Left ventricle myocardium inferior (tissue), 1 donor: ENCODE measurements around the gene YWHAE. TPM values are rescaled to one million over a fixed set of nuclear protein-coding genes. Genes with fewer than 3 reads are reported as not detected.

Experiments used
- DNase-seq: peaks from one replicate; pipeline ENCODE4 v3.0.0-alpha.2; 2020
- H3K27ac ChIP-seq: fragments of 200-600 bp; replicated peaks from 2 replicates; pipeline ENCODE4 v1.8.0; 2021
- H3K27me3 ChIP-seq: fragments of 200-600 bp; 2 replicates; pipeline ENCODE4 v1.8.0; 2021; ENCODE audit warnings: low read depth
- H3K36me3 ChIP-seq: fragments of 200-600 bp; 2 replicates; pipeline ENCODE4 v1.8.0; 2021
- H3K4me1 ChIP-seq: fragments of 200-600 bp; 2 replicates; pipeline ENCODE4 v1.8.0; 2021
- H3K4me3 ChIP-seq: fragments of 200-600 bp; 2 replicates; pipeline ENCODE4 v1.8.0; 2021; ENCODE audit warnings: mild to moderate bottlenecking, moderate library complexity
- H3K9me3 ChIP-seq: fragments of 200-600 bp; replicated peaks from 2 replicates; pipeline ENCODE4 v1.8.0; 2021
- intact Hi-C: fragments of 100-400 bp; cut with micrococcal nuclease; formaldehyde crosslinking; loops from one replicate; pipeline ENCODE4 v1.11.0; 2022
- total RNA-seq: library from RNA; stranded (reverse); fragmentation: NEBNext Ultra II Directional; extraction: Animal tissue kit (Norgen Biotek cat#: 25700); gene quantifications from one replicate; pipeline ENCODE4 v1.2.1, GENCODE V29; 2021
- TF ChIP-seq, protein P1 (sequence below): fragments of 200-600 bp; IDR thresholded peaks from 2 replicates; pipeline ENCODE4 v1.8.0; 2021; ENCODE audit warnings: antibody characterized with exemption, mild to moderate bottlenecking, borderline replicate concordance
- donor health status: DM: no; HTN: yes; CAD: no; lungs with severe emphysema.

YWHAE gene
- total RNA-seq, 1 donor from 2014 or later, result 569 TPM

- Histone ChIP-seq H3K36me3 (peaks cover 18% of the 10 kb centered on the region), H3K27me3 (no peaks in the 10 kb centered on the region), H3K9me3 (no peaks in the 10 kb centered on the region), H3K4me3 (no peak overlapping the region), H3K27ac (peak overlapping the region; percentile 13), H3K4me1 (peaks cover 94% of the 10 kb centered on the region)
- intact Hi-C loops, result loop anchor here (5.0 kb wide), 1 partner anchor 150 kb away; the partner anchor contains the start of gene INPP5K
- DNase-seq, result no peak
- TF ChIP-seq, protein P1, sequence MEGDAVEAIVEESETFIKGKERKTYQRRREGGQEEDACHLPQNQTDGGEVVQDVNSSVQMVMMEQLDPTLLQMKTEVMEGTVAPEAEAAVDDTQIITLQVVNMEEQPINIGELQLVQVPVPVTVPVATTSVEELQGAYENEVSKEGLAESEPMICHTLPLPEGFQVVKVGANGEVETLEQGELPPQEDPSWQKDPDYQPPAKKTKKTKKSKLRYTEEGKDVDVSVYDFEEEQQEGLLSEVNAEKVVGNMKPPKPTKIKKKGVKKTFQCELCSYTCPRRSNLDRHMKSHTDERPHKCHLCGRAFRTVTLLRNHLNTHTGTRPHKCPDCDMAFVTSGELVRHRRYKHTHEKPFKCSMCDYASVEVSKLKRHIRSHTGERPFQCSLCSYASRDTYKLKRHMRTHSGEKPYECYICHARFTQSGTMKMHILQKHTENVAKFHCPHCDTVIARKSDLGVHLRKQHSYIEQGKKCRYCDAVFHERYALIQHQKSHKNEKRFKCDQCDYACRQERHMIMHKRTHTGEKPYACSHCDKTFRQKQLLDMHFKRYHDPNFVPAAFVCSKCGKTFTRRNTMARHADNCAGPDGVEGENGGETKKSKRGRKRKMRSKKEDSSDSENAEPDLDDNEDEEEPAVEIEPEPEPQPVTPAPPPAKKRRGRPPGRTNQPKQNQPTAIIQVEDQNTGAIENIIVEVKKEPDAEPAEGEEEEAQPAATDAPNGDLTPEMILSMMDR, result no peak
Measured at GRCh38 chr17:1367351-1367745, 32.7 kb downstream of the YWHAE start.

- Histone ChIP-seq H3K27me3 (no peaks in the 10 kb centered on the region), H3K4me1 (peaks cover 94% of the 10 kb centered on the region), H3K4me3 (no peak overlapping the region), H3K36me3 (peaks cover 18% of the 10 kb centered on the region), H3K27ac (peak overlapping the region; percentile 33), H3K9me3 (no peaks in the 10 kb centered on the region)
- DNase-seq, result no peak
- TF ChIP-seq, protein P1, result no peak
- intact Hi-C loops, result loop anchor here (5.0 kb wide), 1 partner anchor 151 kb away; the partner anchor contains the start of gene INPP5K
Measured at GRCh38 chr17:1366234-1366633, 33.8 kb downstream of the YWHAE start.

DNA sequence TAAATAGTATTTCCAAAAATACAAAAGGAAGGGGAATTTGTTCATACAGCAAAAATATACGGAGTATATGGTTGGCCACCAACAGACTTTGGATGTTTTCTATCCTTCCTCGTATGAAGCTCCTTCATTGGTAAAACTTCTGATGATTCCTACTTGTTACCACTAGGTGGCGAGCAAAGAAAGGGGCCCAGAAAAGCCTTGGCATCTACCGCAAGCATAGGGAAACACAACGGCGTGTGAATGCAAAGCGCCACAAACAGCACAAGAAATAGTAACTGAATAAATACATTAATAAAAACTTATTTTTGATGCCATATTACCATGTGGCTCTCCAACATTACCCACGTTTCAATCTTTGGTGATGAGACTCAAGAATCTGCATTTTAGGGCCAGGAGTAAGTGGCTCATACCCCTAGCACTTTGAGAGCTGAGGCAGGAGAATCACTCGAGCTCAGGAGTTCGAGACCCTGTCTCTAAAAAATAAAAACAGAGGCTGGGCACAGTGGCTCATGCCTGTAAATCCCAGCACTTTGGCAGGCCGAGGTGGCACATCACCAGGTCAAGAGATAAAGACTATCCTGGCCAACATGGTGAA lies 34.5 kb downstream of the YWHAE start:
- H3K4me3 ChIP-seq, result peak overlapping the region; percentile 14
- TF ChIP-seq, protein P1, result peak; percentile 90
- intact Hi-C loops, result loop anchor here (5.0 kb wide), 1 partner anchor 152 kb away; the partner anchor contains the start of gene INPP5K
- no peak for DNase-seq
- H3K4me1 ChIP-seq, result peaks cover 94% of the 10 kb centered on the region
- peak overlapping the region; percentile 33 for H3K27ac ChIP-seq
- peaks cover 23% of the 10 kb centered on the region for H3K36me3 ChIP-seq
- no peaks in the 10 kb centered on the region for H3K27me3 ChIP-seq
- H3K9me3 ChIP-seq, result no peaks in the 10 kb centered on the region

- H3K4me1 ChIP-seq, result peaks cover 81% of the 10 kb centered on the region
- TF ChIP-seq, protein P1, result no peak
- peaks cover 37% of the 10 kb centered on the region for H3K36me3 ChIP-seq
- H3K4me3 ChIP-seq, result no peak overlapping the region
- DNase-seq, result no peak
- intact Hi-C loops, result no loop called here
- peak overlapping the region; percentile 45 for H3K27ac ChIP-seq
- no peaks in the 10 kb centered on the region for H3K9me3 ChIP-seq
- H3K27me3 ChIP-seq, result no peaks in the 10 kb centered on the region
Measured at GRCh38 chr17:1362964-1363363, 37.1 kb downstream of the YWHAE start.

GRCh38 chr17:1362065-1362848 lies 37.8 kb downstream of the YWHAE start:
- H3K36me3 ChIP-seq, result peaks cover 42% of the 10 kb centered on the region
- peak overlapping the region; percentile 45 for H3K27ac ChIP-seq
- no peaks in the 10 kb centered on the region for H3K9me3 ChIP-seq
- peaks cover 74% of the 10 kb centered on the region for H3K4me1 ChIP-seq
- DNase-seq, result no peak
- H3K27me3 ChIP-seq, result no peaks in the 10 kb centered on the region
- intact Hi-C loops, result no loop called here
- H3K4me3 ChIP-seq, result no peak overlapping the region
- TF ChIP-seq, protein P1, result no peak
